ENCODE data around the gene NT5DC4.

Gene NT5DC4

GRCh38 chr2:112782234-112782799, 61.5 kb downstream of the NT5DC4 start:
- no peak for TF ChIP-seq CTCF (IDR thresholded peaks at IDR 0.05; ENCODE audit: low read depth, low read length)
- DNase-seq (ENCODE audit: extremely low read depth, low read depth): no peak

DNA sequence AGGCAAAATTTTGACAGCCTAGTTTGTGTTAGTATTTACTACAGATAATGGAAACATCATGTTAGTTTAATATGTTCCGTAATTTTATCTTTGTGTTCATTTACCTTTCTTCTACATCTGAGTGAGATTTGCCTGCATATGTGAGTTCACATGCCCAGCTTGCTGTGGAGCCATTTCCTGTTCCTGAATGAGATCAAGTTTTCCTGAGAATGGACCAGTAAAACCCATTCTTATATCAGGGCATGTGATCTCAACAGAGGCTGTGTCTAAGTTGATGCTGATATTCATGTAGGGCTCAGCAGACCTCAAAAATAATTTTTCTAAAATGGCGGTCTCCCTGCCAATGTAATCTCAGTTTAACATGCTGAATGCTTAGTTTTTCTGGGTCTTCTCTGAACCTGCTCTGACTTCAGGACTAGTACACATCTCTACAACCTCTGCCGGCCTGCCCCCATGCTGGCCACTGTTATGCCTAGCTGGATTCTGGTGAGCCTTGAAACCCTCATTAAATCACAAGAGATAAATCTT, 62.4 kb downstream of the NT5DC4 start:
- DNase-seq (ENCODE audit: extremely low read depth, low read depth): no peak
- no peak for TF ChIP-seq CTCF (IDR thresholded peaks at IDR 0.05; ENCODE audit: low read depth, low read length)

DNA sequence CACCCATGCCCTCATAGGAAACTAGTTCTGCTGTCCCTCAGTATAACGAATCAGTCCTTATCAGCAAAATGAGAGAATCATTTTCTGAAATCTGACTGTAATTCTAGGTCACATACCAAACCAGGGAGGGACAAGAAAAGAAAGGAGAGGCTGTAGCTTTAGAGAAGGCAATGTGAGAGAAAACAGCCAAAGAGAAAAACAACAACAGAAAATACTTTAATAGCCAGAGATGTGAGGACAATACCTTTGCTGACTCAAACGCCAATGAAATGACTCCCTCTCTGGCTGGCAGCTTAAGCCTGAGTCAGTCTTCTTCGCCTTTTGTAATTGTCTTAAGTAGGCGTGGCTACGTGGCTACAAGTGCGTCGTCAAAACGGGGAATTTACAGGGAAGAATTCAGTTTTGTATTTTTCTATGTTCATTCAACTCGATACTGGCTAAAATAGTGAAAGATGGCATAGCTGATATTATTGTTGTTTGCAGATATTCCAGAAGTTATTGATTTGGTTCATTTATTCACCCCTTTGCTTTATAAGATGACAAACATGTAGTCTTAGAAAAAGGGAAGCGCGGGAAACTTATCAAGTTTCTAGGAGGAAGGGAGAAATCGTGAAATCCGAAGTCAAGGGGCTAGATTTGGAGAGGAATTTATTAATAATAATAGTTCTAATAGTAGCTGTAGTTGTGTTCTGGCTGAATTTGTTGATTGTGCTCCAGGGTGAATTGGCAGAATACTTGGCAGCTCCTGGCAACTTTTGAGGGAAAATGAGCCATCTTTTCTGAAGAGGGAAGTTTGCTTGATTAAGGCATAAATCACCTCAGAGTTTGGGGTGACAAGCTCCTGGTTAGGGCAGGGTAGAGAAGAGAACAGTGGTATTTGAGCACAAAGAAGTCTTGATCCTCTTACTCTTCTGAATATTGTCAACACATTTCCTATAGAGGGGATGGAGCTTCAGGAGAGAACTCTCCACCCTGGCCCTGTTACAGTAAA, 63.7 kb downstream of the NT5DC4 start, which contains the start of gene IL1A:
IL1A (minus strand) TSS at position 295 of the 991 bp plus-strand sequence. CDS start 723 bp downstream, outside the sequence.
- TF ChIP-seq CTCF (IDR thresholded peaks at IDR 0.05; ENCODE audit: low read depth, low read length): no peak
- no peak for DNase-seq (ENCODE audit: extremely low read depth, low read depth)

DNA sequence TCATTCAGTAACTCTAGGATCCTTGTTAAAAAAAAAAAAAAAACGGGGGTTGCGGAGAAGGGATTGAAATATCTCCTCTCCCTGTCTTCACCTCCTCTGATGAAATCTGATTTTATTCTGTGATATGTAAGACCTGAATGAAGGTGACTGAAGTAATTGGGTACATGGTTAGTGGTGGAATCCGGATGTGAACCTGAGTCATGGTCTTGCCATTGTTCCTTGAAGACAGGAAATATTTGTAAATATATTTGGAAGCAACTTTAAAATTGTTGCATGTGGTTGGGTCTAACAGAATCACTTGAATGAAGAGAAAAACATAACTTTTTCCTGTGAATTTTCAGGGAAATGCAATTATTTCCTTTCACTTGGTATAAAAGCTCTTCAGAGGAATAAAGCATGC, 66.5 kb downstream of the NT5DC4 start:
- no peak for TF ChIP-seq CTCF (IDR thresholded peaks at IDR 0.05; ENCODE audit: low read depth, low read length)
- DNase-seq (ENCODE audit: extremely low read depth, low read depth): no peak

DNA sequence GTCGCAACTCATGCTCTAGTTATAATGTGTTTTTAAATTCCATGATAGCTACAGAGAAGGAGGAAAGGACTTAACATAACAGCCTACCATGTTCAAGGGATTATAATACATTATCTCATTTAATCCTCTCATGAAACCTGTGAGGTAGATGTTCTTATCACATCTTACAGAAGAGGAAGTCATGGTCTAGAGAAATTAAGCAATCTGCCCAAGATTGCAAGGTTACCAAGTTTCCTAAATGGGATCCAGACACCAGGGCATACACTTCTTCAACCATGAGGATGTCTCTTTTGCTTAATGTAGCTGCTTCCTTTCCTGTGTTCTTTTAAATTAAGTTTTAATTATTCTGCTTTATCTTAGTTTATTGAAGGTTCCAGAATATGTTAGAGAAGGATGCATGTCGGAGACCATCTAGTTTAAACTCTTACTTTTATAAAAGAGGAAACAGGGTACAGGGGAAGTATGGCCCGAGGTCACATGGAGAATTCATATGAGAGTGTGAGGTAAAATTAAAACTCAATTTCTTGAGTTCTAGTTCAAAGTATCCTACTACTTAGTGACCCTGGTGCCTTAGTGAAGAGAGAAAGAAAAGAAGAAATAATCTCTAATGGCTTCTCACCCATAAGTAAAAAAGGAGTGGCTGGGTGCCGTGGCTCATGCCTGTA, 67.0 kb downstream of the NT5DC4 start:
- DNase-seq (ENCODE audit: extremely low read depth, low read depth): no peak
- no peak for TF ChIP-seq CTCF (IDR thresholded peaks at IDR 0.05; ENCODE audit: low read depth, low read length)

GRCh38 chr2:112788653-112789052, 67.8 kb downstream of the NT5DC4 start:
- DNase-seq (ENCODE audit: extremely low read depth, low read depth): no peak
- TF ChIP-seq CTCF (IDR thresholded peaks at IDR 0.05; ENCODE audit: low read depth, low read length): no peak

Data from AG09319 (cell line).